ENCODE measurements around the gene SLC25A3.
"Not testable (repeated sequence)": the region's sequence is repeated elsewhere in the genome, so short reads cannot be mapped to it uniquely, and the experiment has no call there.

Gene SLC25A3

GRCh38 chr12:98559666-98560065 lies 33.8 kb upstream of the SLC25A3 start:
- H3K27ac Mint-ChIP-seq, result no peak overlapping the region
- no peaks in the 10 kb centered on the region for H3K4me1 Mint-ChIP-seq
- no peak for TF ChIP-seq CTCF (IDR thresholded peaks at IDR 0.05; ENCODE audit: unreplicated experiment in 3 of 3)
- no peaks in the 10 kb centered on the region for H3K27me3 Mint-ChIP-seq (ENCODE audit: low read depth)
- H3K4me3 Mint-ChIP-seq, result no peak overlapping the region
- H3K36me3 Mint-ChIP-seq (ENCODE audit: low read depth), result no peaks in the 10 kb centered on the region
- no peaks in the 10 kb centered on the region for H3K9me3 Mint-ChIP-seq

- Mint-ChIP-seq H3K9me3 (peaks cover under 1% of the 10 kb centered on the region), H3K4me3 (no peak overlapping the region), H3K27me3 (ENCODE audit: low read depth) (no peaks in the 10 kb centered on the region), H3K27ac (no peak overlapping the region), H3K36me3 (ENCODE audit: low read depth) (no peaks in the 10 kb centered on the region), H3K4me1 (no peaks in the 10 kb centered on the region)
- no peak for TF ChIP-seq CTCF (IDR thresholded peaks at IDR 0.05; ENCODE audit: unreplicated experiment in 3 of 3)
These were observed 31.6 kb upstream of the SLC25A3 start for GRCh38 chr12:98561846-98562245.

- no peak overlapping the region for H3K4me3 Mint-ChIP-seq
- no peaks in the 10 kb centered on the region for H3K9me3 Mint-ChIP-seq
- no peaks in the 10 kb centered on the region for H3K4me1 Mint-ChIP-seq
- no peaks in the 10 kb centered on the region for H3K36me3 Mint-ChIP-seq (ENCODE audit: low read depth)
- H3K27ac Mint-ChIP-seq, result no peak overlapping the region
- H3K27me3 Mint-ChIP-seq (ENCODE audit: low read depth), result no peaks in the 10 kb centered on the region
- TF ChIP-seq CTCF (IDR thresholded peaks at IDR 0.05; ENCODE audit: unreplicated experiment in 3 of 3), result no peak
These were observed 21.5 kb upstream of the SLC25A3 start for GRCh38 chr12:98572010-98572409.

- Mint-ChIP-seq H3K27ac (peak overlapping the region in 2 of 3 experiments; percentile 77 to 81), H3K36me3 (ENCODE audit: low read depth) (no peaks in the 10 kb centered on the region), H3K9me3 (no peaks in the 10 kb centered on the region), H3K4me3 (no peak overlapping the region), H3K4me1 (no peaks in the 10 kb centered on the region), H3K27me3 (ENCODE audit: low read depth) (no peaks in the 10 kb centered on the region)
- TF ChIP-seq CTCF (IDR thresholded peaks at IDR 0.05; ENCODE audit: unreplicated experiment in 3 of 3), result no peak
These were observed 19.4 kb upstream of the SLC25A3 start for GRCh38 chr12:98574110-98574509.

- Mint-ChIP-seq H3K36me3 (ENCODE audit: low read depth) (no peaks in the 10 kb centered on the region), H3K9me3 (no peaks in the 10 kb centered on the region), H3K4me3 (no peak overlapping the region), H3K4me1 (no peaks in the 10 kb centered on the region), H3K27me3 (ENCODE audit: low read depth) (no peaks in the 10 kb centered on the region), H3K27ac (no peak overlapping the region)
- TF ChIP-seq CTCF (IDR thresholded peaks at IDR 0.05; ENCODE audit: unreplicated experiment in 3 of 3), result no peak
These were observed 18.5 kb upstream of the SLC25A3 start for GRCh38 chr12:98575013-98575412.

GRCh38 chr12:98576795-98577194 lies 16.7 kb upstream of the SLC25A3 start:
- not testable (repeated sequence) for H3K27ac Mint-ChIP-seq; H3K27me3 Mint-ChIP-seq (ENCODE audit: low read depth); H3K36me3 Mint-ChIP-seq (ENCODE audit: low read depth); H3K4me3 Mint-ChIP-seq; H3K4me1 Mint-ChIP-seq; H3K9me3 Mint-ChIP-seq
